ENCODE results near the gene LGALSL.

Gene LGALSL

DNA sequence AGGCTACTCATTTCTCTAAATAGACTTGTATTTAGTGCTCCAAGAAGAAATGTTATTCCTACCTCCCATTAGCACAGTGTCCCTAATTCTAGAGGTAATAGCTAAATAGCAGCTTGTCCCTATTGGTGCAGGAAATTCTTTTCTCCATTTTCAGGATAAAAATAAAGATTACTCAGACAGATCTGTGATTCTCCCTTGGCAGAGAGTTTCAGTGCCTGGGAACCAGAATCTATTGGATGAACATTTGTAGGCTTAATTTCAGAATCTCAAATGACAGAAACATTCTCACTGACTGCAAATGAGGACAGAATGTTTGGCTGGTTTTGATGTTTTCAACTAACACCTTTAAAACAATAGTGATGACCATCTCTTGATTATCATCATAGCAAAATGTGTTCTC is 33.3 kb upstream of the LGALSL start:
- no peak overlapping the region for H3K4me3 ChIP-seq (ENCODE audit: low read depth, low read length)
- TF ChIP-seq, protein P1, sequence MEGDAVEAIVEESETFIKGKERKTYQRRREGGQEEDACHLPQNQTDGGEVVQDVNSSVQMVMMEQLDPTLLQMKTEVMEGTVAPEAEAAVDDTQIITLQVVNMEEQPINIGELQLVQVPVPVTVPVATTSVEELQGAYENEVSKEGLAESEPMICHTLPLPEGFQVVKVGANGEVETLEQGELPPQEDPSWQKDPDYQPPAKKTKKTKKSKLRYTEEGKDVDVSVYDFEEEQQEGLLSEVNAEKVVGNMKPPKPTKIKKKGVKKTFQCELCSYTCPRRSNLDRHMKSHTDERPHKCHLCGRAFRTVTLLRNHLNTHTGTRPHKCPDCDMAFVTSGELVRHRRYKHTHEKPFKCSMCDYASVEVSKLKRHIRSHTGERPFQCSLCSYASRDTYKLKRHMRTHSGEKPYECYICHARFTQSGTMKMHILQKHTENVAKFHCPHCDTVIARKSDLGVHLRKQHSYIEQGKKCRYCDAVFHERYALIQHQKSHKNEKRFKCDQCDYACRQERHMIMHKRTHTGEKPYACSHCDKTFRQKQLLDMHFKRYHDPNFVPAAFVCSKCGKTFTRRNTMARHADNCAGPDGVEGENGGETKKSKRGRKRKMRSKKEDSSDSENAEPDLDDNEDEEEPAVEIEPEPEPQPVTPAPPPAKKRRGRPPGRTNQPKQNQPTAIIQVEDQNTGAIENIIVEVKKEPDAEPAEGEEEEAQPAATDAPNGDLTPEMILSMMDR (IDR thresholded peaks at IDR 0.05; ENCODE audit: low read depth, low read length): no peak
- TF ChIP-seq POLR2A (IDR thresholded peaks at IDR 0.05; ENCODE audit: extremely low read depth, insufficient read length) (no peak), MYC (IDR thresholded peaks at IDR 0.05; ENCODE audit: low read depth, low read length) (no peak)
- TF ChIP-seq, protein P2, sequence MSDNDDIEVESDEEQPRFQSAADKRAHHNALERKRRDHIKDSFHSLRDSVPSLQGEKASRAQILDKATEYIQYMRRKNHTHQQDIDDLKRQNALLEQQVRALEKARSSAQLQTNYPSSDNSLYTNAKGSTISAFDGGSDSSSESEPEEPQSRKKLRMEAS (IDR thresholded peaks at IDR 0.05; ENCODE audit: low read depth, low read length): no peak
- DNase-seq (ENCODE audit: low read depth): no peak

DNA sequence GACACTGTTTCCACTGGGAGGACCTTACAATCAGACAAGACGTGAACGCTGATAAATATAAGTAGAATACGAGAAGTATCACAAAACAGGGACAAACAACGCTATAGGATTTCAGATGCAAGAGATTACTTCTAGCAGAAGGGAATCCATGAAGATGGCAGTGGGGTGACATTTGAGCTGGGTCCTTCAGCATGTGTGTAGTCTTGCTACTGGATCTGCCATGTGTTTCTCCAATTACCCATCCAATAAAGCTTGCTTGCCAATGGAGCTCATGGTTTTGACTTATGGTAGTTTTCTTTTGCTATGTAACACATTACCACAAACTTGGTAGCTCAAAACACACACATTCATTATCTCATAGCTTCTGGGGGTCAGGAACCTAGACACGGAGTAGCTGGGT is 32.8 kb upstream of the LGALSL start:
- no peak for DNase-seq (ENCODE audit: low read depth)
- H3K4me3 ChIP-seq (ENCODE audit: low read depth, low read length): no peak overlapping the region
- TF ChIP-seq MYC (IDR thresholded peaks at IDR 0.05; ENCODE audit: low read depth, low read length) (no peak), POLR2A (IDR thresholded peaks at IDR 0.05; ENCODE audit: extremely low read depth, insufficient read length) (no peak)
- TF ChIP-seq, protein P2 (IDR thresholded peaks at IDR 0.05; ENCODE audit: low read depth, low read length): no peak
- TF ChIP-seq, protein P1 (IDR thresholded peaks at IDR 0.05; ENCODE audit: low read depth, low read length): no peak

DNA sequence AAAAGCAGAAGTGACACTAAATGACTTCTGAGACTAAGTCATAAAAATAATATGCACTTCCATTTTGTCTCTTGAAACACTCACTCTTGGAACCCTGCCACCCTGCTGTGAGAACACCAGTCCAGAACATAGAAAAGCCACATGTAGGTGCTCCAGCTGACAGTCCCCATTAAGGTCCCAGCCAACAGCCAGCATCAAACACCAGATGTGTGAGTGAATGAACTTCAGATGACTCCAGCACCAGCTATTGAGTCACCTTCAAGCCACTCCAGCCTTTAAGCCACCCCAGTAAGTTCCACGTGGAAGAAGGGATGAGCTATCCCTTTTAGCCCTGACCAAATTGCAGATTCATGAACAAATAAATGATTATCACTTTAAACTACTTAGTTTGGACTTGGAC is 31.5 kb upstream of the LGALSL start:
- DNase-seq (ENCODE audit: low read depth): peak; percentile 13
- no peak overlapping the region for H3K4me3 ChIP-seq (ENCODE audit: low read depth, low read length)
- TF ChIP-seq MYC (IDR thresholded peaks at IDR 0.05; ENCODE audit: low read depth, low read length) (no peak), POLR2A (IDR thresholded peaks at IDR 0.05; ENCODE audit: extremely low read depth, insufficient read length) (no peak)
- TF ChIP-seq, protein P1 (IDR thresholded peaks at IDR 0.05; ENCODE audit: low read depth, low read length): no peak
- TF ChIP-seq, protein P2 (IDR thresholded peaks at IDR 0.05; ENCODE audit: low read depth, low read length): no peak

DNA sequence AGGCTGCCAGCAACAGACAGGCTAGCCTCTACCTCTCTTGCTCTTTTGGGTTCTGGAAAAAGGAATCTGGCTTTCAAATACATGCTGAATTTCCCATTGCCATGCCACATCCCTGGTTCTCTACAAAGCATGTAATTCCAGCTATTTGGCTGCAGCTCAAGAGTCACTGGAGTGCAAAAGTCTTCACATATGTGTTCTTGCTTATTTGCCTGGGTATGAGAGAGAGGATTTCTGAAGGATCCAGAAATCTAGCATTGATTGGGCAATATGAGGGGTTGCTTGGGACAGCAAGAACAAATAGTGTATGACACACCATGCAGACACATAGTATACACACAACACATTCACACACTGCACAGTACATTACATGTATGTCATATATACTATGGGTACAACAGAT is 30.7 kb upstream of the LGALSL start:
- no peak for TF ChIP-seq MYC (IDR thresholded peaks at IDR 0.05; ENCODE audit: low read depth, low read length)
- no peak for DNase-seq (ENCODE audit: low read depth)
- H3K4me3 ChIP-seq (ENCODE audit: low read depth, low read length): no peak overlapping the region

DNA sequence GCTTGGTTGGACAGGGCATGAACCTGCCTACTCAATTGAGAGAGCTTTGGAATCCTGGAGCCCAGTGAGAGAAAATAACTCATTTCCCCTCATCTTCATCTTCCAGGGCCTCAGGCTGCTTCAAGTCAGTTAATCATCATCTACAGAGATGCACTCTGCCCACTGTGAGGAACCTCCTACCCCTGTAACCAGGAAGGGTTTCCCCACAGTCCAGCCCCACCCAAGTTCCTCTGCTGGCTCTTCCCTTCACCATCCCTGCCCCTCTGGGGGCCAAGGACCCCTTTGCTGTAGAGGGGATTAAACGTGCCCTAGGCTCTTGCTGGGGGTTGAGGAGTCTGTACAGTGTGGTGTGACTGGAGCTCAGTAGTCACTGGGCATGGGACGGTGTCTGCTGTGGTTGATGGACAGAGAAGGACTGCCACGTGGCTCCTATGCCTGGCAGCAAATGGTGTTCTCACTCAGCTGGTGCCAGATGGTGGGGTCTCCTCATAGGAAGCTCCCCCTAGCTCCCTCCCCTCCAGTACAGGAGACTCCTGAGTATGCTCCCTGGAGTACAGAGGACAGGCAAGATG is 29.5 kb upstream of the LGALSL start:
- no peak for TF ChIP-seq MYC (IDR thresholded peaks at IDR 0.05; ENCODE audit: low read depth, low read length)
- TF ChIP-seq, protein P2 (IDR thresholded peaks at IDR 0.05; ENCODE audit: low read depth, low read length): no peak
- no peak for TF ChIP-seq POLR2A (IDR thresholded peaks at IDR 0.05; ENCODE audit: extremely low read depth, insufficient read length)
- TF ChIP-seq, protein P1 (IDR thresholded peaks at IDR 0.05; ENCODE audit: low read depth, low read length): no peak
- no peak for DNase-seq (ENCODE audit: low read depth)
- H3K4me3 ChIP-seq (ENCODE audit: low read depth, low read length): no peak overlapping the region

DNA sequence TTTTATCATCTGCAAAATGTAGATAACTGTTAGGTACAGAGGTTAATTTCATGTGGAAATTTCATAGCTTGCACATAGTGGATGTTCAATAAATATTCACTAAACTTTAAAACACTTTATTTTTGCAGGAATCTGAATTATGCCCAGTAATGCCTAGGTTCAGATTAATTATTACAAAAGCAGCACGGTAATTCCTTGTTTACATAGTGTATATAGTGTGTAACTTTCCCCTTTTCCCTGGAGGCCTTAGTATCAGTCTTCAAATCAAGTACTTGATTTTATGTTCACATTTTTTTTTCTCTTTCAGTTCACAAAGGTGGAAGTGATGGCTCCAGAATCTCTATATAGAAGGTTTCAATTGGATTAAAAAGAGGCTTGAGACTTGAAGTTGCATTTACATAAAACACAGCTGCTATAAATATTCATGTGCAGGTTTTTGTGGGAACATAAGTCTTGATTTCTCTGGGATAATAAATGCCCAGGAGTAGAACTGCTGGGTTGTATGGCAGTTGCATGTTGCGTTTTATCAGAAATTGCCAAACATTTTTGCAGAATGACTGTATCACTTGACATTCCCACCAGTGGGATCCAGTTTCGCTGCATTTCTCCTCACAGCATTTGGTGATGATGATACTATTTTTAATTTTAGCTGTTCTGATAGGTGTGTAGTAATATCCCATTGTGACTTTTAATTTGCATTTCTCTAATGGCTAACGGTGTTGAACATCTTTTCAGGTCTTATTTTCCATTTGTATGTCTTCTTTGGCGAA is 27.6 kb upstream of the LGALSL start:
- TF ChIP-seq POLR2A (IDR thresholded peaks at IDR 0.05; ENCODE audit: extremely low read depth, insufficient read length) (no peak), MYC (IDR thresholded peaks at IDR 0.05; ENCODE audit: low read depth, low read length) (no peak)
- TF ChIP-seq, protein P2 (IDR thresholded peaks at IDR 0.05; ENCODE audit: low read depth, low read length): no peak
- TF ChIP-seq, protein P1 (IDR thresholded peaks at IDR 0.05; ENCODE audit: low read depth, low read length): no peak
- H3K4me3 ChIP-seq (ENCODE audit: low read depth, low read length): no peak overlapping the region
- DNase-seq (ENCODE audit: low read depth): no peak

Data from NB4 (cell line).